PC-3 (cell line): ENCODE measurements around the gene TMEM117.

Experiments
- EZH2 ChIP-seq: fragments of 300-600 bp; sonication (generic); IDR thresholded peaks from one replicate; pipeline ENCODE4 v1.6.1; 2017; ENCODE audit warnings: antibody characterized with exemption, mild to moderate bottlenecking, low read length; ENCODE audit not compliant: unreplicated experiment
- EZH2phosphoT487 ChIP-seq: fragments of 300-600 bp; sonication (generic); IDR thresholded peaks from 2 replicates; pipeline ENCODE4 v1.6.1; 2018; ENCODE audit warnings: mild to moderate bottlenecking, antibody characterized with exemption, low read length, borderline replicate concordance
- TF ChIP-seq, protein P1 (sequence below): fragments of 300-600 bp; sonication (generic); conservative IDR thresholded peaks from 2 replicates; pipeline ENCODE4 v1.5.1; 2017; ENCODE audit warnings: antibody characterized with exemption, low read depth, mild to moderate bottlenecking, low read length

- TF ChIP-seq, protein P1, sequence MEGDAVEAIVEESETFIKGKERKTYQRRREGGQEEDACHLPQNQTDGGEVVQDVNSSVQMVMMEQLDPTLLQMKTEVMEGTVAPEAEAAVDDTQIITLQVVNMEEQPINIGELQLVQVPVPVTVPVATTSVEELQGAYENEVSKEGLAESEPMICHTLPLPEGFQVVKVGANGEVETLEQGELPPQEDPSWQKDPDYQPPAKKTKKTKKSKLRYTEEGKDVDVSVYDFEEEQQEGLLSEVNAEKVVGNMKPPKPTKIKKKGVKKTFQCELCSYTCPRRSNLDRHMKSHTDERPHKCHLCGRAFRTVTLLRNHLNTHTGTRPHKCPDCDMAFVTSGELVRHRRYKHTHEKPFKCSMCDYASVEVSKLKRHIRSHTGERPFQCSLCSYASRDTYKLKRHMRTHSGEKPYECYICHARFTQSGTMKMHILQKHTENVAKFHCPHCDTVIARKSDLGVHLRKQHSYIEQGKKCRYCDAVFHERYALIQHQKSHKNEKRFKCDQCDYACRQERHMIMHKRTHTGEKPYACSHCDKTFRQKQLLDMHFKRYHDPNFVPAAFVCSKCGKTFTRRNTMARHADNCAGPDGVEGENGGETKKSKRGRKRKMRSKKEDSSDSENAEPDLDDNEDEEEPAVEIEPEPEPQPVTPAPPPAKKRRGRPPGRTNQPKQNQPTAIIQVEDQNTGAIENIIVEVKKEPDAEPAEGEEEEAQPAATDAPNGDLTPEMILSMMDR, result no peak
- TF ChIP-seq EZH2, result no peak
- no peak for TF ChIP-seq EZH2phosphoT487
These were observed 422.4 kb downstream of the TMEM117 start for GRCh38 chr12:44258246-44258645.
